C4-2B (cell line): ENCODE data around the gene ARMC3.

Experiments used
- CTCF ChIP-seq: fragments of 450-650 bp; conservative IDR thresholded peaks from 2 replicates; pipeline ENCODE4 v1.5.1; 2017; ENCODE audit warnings: mild to moderate bottlenecking
- ZFX ChIP-seq: fragments of 450-650 bp; IDR thresholded peaks from 2 replicates; pipeline ENCODE4 v1.6.1; 2017

DNA sequence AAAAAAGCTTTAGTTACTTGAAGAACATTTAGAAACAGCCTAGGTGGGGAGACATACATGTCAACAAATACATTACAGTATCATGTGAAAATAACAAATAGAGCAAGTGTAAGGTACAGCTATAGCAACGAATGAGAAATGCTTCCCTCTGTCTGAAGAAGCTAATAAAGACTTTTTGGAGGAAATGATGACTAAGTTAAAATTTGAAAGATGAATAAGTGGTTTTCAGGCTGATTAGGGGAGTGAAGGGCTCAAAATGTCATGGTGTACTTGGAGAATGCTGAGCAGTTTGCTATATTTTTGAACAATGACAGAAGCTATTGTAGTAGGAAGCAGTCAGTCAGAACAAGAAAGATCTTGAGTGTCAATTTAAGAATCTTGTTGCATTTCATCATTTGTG lies 2.8 kb upstream of the ARMC3 start:
- TF ChIP-seq CTCF (no peak), ZFX (no peak)
